Measurements from ENCODE around the gene NT5C1A.

NT5C1A gene

DNA sequence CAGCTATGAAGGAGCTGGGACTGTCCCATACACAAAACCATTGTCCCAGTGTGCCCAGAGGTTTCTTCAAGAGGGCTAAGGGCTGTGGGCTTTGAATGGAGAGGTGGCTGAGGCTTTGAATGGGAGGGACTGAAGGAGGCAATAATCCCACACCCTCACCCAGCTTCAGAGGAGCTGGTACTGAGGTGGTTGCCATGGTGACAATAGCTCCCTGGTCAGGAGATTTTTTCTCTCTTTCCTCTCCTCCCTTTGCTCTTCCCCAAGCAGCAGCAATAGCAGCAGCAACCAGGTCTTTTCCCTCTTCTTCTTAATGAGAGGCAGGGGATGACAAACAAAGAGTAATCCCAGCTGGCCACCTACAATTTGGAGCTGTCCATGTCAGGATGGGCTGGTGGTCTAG lies 17.7 kb upstream of the NT5C1A start:
- DNase-seq (ENCODE audit: low read depth in 2 of 2): no peak

GRCh38 chr1:39689214-39689613 lies 17.3 kb upstream of the NT5C1A start:
- DNase-seq (ENCODE audit: low read depth in 2 of 2): no peak

DNA sequence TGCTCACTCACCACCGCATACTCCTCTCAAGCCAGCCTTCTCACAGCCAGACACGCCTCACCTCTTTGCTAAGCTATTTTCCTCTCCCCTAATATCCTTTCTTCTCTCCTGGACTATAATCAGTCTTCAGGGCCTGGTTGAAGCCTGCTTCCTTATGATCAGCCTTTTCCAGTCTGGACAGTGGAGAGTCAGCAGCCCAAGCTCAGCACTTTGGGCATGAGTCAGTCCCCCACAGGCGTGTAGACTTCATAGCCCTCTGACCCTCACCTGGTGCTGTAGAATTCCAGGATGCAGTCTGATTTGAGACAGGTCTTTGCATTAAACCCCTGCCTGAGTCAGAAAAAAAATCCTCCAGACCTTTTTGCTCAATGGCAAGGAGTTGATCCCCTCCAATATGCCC lies 16.8 kb upstream of the NT5C1A start:
- no peak for DNase-seq (ENCODE audit: low read depth in 2 of 2)

- no peak for DNase-seq (ENCODE audit: low read depth in 2 of 2)
Observed at GRCh38 chr1:39687243-39687642, 15.3 kb upstream of the NT5C1A start.

GRCh38 chr1:39685071-39685470 lies 13.2 kb upstream of the NT5C1A start:
- DNase-seq (ENCODE audit: low read depth in 2 of 2): no peak

GRCh38 chr1:39684313-39684664 lies 12.4 kb upstream of the NT5C1A start:
- no peak for DNase-seq (ENCODE audit: low read depth in 2 of 2)

DNA sequence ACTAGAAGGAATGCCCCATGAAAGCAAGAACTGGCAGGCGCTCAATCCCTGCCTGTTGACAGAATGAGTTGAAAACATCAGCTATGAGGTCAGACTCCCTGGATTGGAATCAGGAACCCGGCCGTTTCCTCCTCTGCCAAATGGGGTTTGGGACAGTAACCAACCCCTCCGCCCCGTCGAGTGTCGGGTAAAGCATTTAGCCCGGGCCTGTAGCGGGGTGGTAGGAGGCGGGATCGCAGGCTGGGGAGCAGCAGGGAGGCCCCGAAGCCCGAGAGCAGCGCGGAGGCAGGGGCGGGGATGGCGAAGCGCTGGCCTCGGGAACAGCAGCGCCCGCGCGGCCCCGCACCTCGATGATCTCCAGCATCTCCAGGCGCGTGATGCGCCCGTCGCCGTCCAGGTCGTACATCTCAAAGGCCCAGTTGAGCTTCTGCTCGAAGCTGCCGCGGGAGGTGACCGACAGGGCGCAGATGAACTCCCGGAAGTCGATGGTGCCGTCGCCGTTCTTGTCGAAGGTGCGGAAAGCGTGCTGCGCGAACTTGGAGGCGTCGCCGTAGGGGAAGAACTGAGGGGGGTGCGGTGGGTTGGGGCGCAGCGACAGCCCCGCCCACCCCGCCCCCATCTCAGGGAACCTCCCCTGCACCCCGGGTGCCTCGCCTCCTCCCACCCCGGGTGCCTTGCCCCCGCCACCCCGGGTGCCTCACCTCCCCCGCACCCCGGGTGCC lies 11.8 kb upstream of the NT5C1A start:
- DNase-seq (ENCODE audit: low read depth in 2 of 2): no peak

DNA sequence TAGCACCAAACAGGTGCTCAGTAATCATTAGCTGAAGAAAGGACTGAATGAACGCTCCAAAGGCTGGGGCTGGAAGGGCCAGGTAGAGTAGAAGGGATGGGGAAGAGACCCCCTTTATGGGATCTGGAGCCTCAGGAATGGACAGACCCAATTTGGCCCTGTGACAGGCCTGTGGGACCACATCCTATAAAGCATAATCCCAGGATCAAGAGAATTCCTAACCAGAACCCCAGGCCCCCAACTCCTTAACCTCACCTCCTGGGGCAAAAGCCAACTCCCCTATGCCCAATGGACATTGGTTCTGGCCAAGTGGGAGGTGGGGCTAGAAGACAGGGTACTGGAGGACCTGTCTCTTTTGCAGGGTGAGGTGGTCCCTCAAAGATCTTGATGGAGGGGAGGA lies 10.1 kb upstream of the NT5C1A start:
- DNase-seq (ENCODE audit: low read depth in 2 of 2): no peak

- no peak for DNase-seq (ENCODE audit: low read depth in 2 of 2)
Observed at GRCh38 chr1:39681294-39681693, 9.4 kb upstream of the NT5C1A start.

- DNase-seq (ENCODE audit: low read depth in 2 of 2): no peak
Observed at GRCh38 chr1:39680751-39681150, 8.8 kb upstream of the NT5C1A start.

- no peak for DNase-seq (ENCODE audit: low read depth in 2 of 2)
Observed at GRCh38 chr1:39679821-39680220, 7.9 kb upstream of the NT5C1A start.

- DNase-seq (ENCODE audit: low read depth in 2 of 2): no peak
Observed at GRCh38 chr1:39678889-39679288, 7.0 kb upstream of the NT5C1A start.

- DNase-seq (ENCODE audit: low read depth in 2 of 2): no peak
Observed at GRCh38 chr1:39677645-39678044, 5.7 kb upstream of the NT5C1A start.

GRCh38 chr1:39676948-39677548 lies 5.1 kb upstream of the NT5C1A start:
- no peak for DNase-seq (ENCODE audit: low read depth in 2 of 2)

DNA sequence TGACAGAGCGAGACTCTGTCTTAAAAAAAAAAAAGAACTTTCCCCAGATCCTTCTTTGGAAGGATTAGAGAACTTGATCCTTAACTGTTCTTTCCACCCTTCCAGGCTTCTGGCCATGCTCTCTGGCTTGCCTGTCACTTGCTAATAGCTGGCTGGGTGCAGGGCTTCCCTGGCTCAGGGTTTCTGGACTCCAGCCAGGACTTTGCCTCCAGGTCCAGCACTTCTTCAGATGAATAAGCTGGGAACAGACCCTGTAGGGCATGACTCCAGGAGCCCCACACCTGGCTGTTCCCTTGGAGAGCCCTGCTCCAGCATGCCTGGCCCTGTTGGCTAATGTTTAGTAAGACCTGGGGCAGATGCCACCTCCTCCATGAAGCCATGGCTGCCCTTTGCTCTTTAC lies 3.3 kb upstream of the NT5C1A start:
- DNase-seq (ENCODE audit: low read depth in 2 of 2): no peak

DNA sequence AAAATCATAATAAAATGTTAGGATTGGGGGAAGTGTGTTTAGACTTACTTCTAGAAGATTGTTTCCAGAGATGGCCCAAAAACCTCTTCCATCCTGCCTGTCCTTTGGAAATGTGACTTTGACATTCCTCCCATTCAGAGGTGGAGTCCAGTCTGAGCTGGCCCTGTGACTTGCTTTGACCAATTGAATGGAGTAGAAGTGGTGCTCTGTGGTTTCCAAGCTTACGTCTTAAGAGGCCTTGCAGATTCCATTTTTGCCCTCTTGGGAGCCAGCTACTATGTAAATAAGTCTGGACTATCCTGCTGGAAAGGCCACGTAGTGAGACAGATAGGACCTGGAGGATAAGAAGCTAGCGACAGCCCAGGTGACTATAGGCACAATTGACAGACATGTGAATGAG lies 1.3 kb upstream of the NT5C1A start:
- DNase-seq (ENCODE audit: low read depth in 2 of 2): no peak

DNA sequence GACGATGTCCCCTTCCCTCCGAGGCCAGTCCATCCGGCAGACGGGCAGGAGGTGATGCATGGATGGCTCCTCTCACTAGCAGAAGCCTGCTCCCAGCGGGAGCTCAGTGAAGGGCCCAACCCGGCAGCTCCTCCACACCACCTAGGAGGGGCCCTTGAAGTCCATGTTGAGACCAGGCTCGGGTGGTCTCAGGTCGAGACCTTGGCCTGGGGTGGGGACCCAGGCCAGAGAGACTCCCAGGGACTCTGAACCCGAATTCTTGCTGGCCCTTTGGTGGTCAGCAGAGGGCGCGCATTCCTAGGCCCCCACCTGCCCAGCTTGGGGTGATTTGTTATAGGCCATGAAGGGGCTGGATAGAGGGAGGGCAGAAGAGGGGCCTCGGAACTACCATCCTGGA lies 642 bp upstream of the NT5C1A start:
- no peak for DNase-seq (ENCODE audit: low read depth in 2 of 2)

DNA sequence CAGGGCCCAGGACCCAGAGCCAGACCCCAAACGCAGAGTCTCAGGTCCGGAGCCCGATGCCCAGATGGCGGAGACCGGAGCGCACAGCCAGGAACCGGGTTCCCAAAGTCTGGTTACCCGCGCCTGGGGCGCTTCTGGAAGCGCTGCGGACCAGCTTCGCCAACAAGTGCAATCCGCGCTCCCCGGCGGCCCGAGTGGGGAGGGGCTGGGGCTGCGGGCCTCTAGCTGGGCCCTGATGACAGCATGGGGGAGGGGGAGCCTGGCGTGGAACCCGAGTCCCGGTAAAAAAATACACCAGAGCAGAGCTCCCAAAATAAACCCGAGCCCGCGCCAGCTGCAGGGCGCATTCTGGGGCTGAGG lies 494 bp downstream of the NT5C1A start:
- DNase-seq (ENCODE audit: low read depth in 2 of 2): no peak

DNA sequence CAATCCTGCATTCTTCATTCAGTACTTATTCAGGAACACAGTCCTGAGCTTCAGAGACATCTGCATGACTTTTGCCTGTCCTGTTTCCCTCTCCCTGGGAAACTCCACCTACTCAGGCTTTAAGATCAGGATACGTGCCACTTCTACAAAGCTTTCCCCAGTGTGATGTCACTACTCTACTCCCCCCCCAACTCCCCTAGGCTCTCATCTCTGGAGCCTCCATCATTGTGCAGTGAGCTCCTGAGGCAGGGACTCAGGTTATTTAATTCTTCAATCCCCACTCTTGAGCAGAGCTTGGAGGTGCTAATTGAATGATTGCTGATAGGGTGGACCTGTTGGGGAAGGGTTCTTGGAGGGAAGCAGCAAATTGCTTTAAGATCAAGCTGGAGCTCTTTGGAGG lies 1.2 kb downstream of the NT5C1A start:
- DNase-seq (ENCODE audit: low read depth in 2 of 2): no peak

DNA sequence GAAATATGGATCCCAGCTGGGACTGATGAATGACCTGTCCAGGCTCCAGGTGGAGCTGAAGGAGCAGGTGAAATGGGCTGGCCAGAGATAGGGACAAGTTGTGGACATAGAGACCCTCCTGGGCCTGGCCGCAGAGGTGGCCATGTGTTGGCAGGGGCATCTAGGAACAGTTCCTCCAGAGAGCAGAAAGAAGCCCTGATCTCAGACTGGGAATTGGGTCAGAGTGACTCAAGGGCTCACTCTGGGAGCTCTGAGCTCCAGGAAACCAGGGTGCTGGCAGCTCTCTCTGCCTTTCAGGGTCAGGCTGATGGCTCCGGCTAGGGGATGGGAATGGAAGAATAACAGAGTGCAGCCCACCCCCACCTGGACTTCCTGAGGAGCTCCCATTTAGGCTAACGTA lies 3.0 kb downstream of the NT5C1A start:
- DNase-seq (ENCODE audit: low read depth in 2 of 2): no peak

GRCh38 chr1:39668111-39668510 lies 3.8 kb downstream of the NT5C1A start:
- DNase-seq (ENCODE audit: low read depth in 2 of 2): no peak

DNA sequence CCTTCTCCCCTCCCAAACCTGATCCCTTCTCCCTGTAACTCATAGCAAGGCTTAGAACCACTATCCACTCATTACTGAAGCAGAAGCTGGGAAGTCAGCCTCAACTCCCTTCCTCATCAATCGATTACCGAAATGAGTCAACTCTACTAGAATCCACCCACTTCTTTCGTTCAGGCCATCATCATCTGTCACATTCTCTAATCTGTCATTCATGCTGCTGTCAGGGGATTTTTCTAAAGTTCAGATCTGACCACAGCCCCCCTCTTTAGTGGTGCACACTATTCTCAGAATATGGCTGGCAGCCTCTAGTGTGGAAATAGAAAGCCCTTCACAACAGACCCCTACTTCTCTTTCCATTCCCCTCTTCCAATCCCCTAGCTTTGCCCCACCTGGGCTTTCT lies 5.1 kb downstream of the NT5C1A start:
- DNase-seq (ENCODE audit: low read depth in 2 of 2): peak; percentile 49 to 57

GRCh38 chr1:39663559-39663958 lies 8.3 kb downstream of the NT5C1A start:
- no peak for DNase-seq (ENCODE audit: low read depth in 2 of 2)

GRCh38 chr1:39662861-39663260 lies 9.0 kb downstream of the NT5C1A start:
- DNase-seq (ENCODE audit: low read depth in 2 of 2): no peak

All from stimulated activated CD8-positive, alpha-beta memory T cell treated with anti-CD3 and anti-CD28 coated beads, Interleukin-15, amount 100 ng/mL, for 48 hours (primary cell).